Measurements from ENCODE around the gene SSB. TPM values are rescaled to one million over a fixed set of nuclear protein-coding genes. Genes with fewer than 3 reads are reported as not detected.
"Not testable (repeated sequence)": the region's sequence is repeated elsewhere in the genome, so short reads cannot be mapped to it uniquely, and the experiment has no call there.

Gene SSB
- total RNA-seq: 100 to 1,000 TPM in 1 of 2 donors, 10 to 100 TPM in 1; 66.8 to 105 TPM

DNA sequence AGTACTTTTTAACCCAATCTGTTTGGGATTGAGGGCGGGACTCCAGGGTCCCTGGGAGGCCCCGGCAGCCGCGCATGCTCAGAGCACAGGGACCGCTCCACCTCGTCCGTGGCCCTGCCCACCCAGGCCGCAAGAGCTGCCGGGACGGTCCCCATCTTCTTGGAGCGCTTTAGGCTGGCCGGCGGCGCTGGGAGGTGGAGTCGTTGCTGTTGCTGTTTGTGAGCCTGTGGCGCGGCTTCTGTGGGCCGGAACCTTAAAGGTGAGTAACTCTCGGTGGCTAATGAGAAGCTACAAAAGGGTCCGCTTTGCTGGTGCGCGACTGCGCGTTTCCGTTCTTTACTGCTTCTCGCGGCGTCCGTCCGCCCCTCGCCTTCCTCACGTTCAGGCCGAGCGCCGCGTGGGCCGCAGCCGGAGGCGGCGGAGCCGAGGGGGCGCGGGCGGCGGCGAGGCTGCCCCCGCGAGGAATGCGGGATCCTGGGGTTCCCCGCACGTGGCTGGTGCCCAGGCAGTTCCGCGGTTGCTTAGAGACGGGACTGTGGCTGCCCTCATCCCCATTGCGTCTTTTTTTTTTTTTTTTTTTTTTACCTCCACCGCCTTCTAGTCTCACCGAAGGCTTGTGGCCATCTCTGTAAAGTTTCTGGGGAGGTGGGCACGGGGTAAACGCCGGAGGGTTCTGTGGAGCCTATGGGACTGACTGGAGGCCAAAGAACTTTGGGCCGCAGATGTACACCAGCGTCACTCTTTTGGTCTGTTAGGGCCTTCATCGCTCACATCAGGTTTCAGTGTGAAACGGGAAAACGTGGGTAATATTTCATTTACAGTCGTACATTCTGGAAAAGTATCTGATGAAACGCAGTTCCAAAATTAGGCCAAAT is at the start of gene SSB:
Gene SSB (plus strand): TSS at position 154 of the 875 bp plus-strand sequence. CDS start 2,090 bp downstream, outside the sequence.
- Mint-ChIP-seq H3K9me3 (no peaks in the 10 kb centered on the region), H3K4me3 (peak within 1 kb of the TSS; percentile 92), H3K27me3 (peaks cover 0 to 8% of the 10 kb centered on the region in 2 donors), H3K4me1 (ENCODE audit: low read depth in 2 of 2) (peaks cover 8 to 12% of the 10 kb centered on the region in 2 donors), H3K36me3 (no peaks in the 10 kb centered on the region), H3K27ac (peak within 1 kb of the TSS; percentile 86 to 87)
- ATAC-seq (peak; percentile 99), DNase-seq (ENCODE audit: low spot score) (peak; percentile 96)

DNA sequence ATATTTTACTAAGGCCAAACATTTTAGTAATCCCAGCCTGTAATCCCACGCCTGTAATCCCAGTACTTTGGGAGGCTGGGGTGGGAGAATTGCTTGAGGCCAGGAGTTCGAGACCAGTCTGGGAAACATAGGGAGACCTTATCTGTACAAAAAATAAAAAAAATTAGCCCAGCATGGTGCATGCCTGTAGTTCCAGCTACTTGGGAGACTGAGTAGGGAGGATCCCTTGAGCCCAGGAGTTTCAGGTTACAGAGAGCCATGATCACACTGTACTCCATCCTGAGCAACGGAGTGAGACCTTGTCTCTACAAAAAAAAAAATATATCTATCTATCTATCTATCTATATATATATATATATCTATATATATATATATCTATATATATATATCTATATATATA is 45.9 kb upstream of the SSB start:
- H3K4me3 Mint-ChIP-seq: no peak overlapping the region
- peaks cover 0 to 2% of the 10 kb centered on the region in 2 donors for H3K27me3 Mint-ChIP-seq
- H3K9me3 Mint-ChIP-seq: no peaks in the 10 kb centered on the region
- H3K4me1 Mint-ChIP-seq (ENCODE audit: low read depth in 2 of 2): no peaks in the 10 kb centered on the region
- no peak for ATAC-seq
- H3K36me3 Mint-ChIP-seq: no peaks in the 10 kb centered on the region
- DNase-seq (ENCODE audit: low spot score): no peak
- no peak overlapping the region for H3K27ac Mint-ChIP-seq

DNA sequence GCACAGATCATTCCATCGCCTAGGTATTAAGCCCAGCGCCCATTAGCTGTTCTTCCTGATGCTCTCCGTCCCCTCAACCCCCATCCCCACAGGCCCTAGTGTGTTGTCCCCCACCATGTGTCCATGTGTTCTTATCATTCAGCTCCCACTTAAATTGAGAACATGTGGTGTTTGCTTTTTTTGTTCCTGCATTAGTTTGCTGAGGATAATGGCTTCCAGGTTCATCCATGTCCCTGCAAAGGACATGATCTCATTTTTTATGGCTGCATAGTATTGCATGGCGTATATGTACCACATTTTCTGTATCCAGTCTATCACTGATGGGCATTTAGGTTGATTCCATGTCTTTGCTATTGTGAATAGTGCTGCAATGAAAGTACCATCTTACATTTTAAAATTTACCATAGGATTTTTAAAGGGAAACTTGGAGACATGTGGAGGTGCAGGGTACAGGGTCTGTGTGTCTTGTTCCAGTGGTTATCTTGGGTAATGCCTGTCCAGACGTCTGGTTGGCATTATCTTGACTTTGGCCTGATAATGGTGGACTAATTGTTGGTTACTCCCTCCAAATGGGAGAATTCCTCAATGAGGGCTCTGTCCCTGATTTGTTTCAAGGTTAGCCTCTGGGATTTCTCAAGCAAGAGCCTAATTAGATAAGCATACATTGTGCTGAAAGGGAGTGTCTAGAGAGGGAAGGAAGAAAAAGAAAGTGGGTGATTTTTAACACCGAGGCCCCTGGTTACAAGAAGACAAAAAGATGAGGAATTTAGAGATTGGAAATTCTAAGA is 43.4 kb upstream of the SSB start:
- H3K27me3 Mint-ChIP-seq: peaks cover 2% of the 10 kb centered on the region in 2 donors
- H3K4me3 Mint-ChIP-seq: no peak overlapping the region
- no peaks in the 10 kb centered on the region for H3K9me3 Mint-ChIP-seq
- ATAC-seq (no peak), DNase-seq (ENCODE audit: low spot score) (no peak)
- H3K27ac Mint-ChIP-seq: no peak overlapping the region
- no peaks in the 10 kb centered on the region for H3K36me3 Mint-ChIP-seq
- peaks cover 0 to under 1% of the 10 kb centered on the region in 2 donors for H3K4me1 Mint-ChIP-seq (ENCODE audit: low read depth in 2 of 2)

DNA sequence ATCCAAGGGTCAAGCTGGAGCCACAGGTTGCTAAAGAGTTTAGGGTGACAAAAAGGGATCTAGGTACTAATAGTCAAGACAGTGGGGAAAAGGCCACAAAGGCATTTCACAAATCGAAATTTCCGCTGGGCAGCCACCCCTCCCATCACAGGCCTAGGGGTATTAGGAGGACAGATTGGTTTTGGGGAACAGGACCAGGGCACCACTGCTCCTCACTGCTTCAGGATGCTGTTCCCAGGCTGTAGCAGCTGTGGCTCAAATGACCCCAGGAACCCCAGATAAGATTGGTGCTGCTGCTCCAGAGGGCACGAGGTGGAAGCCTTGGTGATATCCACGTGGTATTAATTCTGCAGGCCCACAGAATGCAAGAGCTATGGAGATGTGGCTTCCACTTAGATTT is 42.3 kb upstream of the SSB start:
- H3K27ac Mint-ChIP-seq: no peak overlapping the region
- H3K4me1 Mint-ChIP-seq (ENCODE audit: low read depth in 2 of 2): peaks cover 0 to 3% of the 10 kb centered on the region in 2 donors
- no peak overlapping the region for H3K4me3 Mint-ChIP-seq
- no peaks in the 10 kb centered on the region for H3K9me3 Mint-ChIP-seq
- ATAC-seq (no peak), DNase-seq (ENCODE audit: low spot score) (no peak)
- peaks cover 2 to 4% of the 10 kb centered on the region in 2 donors for H3K27me3 Mint-ChIP-seq
- H3K36me3 Mint-ChIP-seq: no peaks in the 10 kb centered on the region

DNA sequence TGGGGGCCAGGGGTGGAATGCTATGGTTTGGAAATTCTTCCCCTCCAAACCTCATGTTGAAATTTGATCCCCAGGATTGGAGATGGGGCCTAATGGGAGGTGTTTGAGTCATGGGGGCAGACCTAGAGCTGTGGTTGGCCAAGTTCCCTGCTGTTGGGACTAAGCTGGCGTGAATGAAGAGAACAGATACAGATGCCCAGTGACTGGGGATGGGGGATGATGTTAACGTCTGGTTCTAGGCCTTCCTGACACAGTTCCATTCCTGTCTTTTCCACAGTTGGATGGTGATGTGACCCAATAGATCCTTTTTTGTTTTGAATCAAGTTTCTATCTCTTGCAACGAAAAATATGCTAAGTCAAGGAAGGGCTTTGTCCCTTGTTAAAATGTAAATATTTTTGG is 41.3 kb upstream of the SSB start:
- H3K36me3 Mint-ChIP-seq: no peaks in the 10 kb centered on the region
- H3K27ac Mint-ChIP-seq: no peak overlapping the region
- peaks cover 10% of the 10 kb centered on the region in 2 donors for H3K4me1 Mint-ChIP-seq (ENCODE audit: low read depth in 2 of 2)
- no peak overlapping the region for H3K4me3 Mint-ChIP-seq
- no peak for DNase-seq (ENCODE audit: low spot score)
- no peak for ATAC-seq
- no peaks in the 10 kb centered on the region for H3K9me3 Mint-ChIP-seq
- peaks cover 2 to 4% of the 10 kb centered on the region in 2 donors for H3K27me3 Mint-ChIP-seq

DNA sequence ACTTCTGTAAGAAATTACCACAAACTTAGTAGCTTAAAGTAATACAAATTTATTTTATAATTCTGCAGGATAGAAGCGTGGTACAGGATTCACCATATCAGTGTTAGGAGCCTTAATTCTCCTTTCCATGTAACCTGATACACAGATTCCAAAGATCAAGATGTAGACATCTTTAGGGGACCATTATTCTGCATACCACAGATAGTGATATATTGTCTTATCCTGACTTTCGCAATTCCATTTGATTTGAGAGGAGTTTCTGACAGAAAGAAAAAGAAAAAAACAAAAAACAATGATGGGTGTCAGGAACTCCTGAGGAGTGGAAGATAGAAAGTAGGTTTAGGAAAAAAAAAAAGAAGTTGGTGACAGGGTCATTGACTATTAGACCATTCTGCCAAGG is 40.9 kb upstream of the SSB start:
- H3K27ac Mint-ChIP-seq: no peak overlapping the region
- no peaks in the 10 kb centered on the region for H3K36me3 Mint-ChIP-seq
- no peak for ATAC-seq
- DNase-seq (ENCODE audit: low spot score): no peak
- H3K27me3 Mint-ChIP-seq: peaks cover 2 to 4% of the 10 kb centered on the region in 2 donors
- no peaks in the 10 kb centered on the region for H3K9me3 Mint-ChIP-seq
- peaks cover 12% of the 10 kb centered on the region in 2 donors for H3K4me1 Mint-ChIP-seq (ENCODE audit: low read depth in 2 of 2)
- H3K4me3 Mint-ChIP-seq: no peak overlapping the region

DNA sequence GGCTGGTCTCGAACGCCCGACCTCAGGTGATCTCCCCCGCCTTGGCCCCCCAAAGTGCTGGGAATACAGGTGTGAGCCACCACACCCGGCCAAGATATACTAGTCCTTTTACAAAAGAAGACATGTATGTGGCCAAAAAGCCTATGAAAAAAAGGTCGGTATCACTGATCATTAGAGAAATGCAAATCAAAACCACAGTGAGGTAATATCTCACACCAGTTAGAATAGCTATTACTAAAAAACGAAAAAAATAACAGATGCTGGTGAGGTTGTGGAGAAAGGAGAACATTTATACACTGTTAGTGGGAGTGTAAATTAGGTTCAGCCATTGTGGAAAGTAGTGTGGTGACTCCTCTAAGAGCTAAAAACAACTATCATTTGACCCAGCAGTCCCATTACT is 38.7 kb upstream of the SSB start:
- Mint-ChIP-seq H3K9me3 (no peaks in the 10 kb centered on the region), H3K27me3 (peaks cover 2 to 4% of the 10 kb centered on the region in 2 donors), H3K4me3 (no peak overlapping the region), H3K4me1 (ENCODE audit: low read depth in 2 of 2) (peaks cover 12% of the 10 kb centered on the region in 2 donors), H3K27ac (no peak overlapping the region), H3K36me3 (no peaks in the 10 kb centered on the region)
- DNase-seq (ENCODE audit: low spot score): no peak
- ATAC-seq: no peak

DNA sequence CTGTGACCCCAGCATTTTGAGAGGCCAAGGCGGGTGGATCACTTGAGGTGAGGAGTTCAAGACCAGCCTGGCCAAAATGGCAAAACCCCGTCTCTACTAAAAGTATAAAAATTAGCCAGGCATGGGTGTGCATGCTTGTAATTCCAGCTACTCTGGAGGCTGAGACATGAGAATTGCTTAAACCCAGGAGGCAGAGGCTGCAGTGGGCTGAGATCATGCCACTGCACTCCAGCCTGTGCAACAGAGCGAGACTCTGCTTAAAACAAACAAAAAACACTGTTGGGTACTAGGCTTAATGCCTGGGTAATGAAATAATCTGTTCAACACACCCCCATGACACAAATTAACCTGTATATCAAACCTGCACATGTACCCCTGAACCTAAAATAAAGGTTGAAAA is 37.9 kb upstream of the SSB start:
- peaks cover 12% of the 10 kb centered on the region in 2 donors for H3K4me1 Mint-ChIP-seq (ENCODE audit: low read depth in 2 of 2)
- H3K27me3 Mint-ChIP-seq; H3K27ac Mint-ChIP-seq; H3K36me3 Mint-ChIP-seq; H3K4me3 Mint-ChIP-seq; H3K9me3 Mint-ChIP-seq; DNase-seq (ENCODE audit: low spot score); ATAC-seq: not testable (repeated sequence)

DNA sequence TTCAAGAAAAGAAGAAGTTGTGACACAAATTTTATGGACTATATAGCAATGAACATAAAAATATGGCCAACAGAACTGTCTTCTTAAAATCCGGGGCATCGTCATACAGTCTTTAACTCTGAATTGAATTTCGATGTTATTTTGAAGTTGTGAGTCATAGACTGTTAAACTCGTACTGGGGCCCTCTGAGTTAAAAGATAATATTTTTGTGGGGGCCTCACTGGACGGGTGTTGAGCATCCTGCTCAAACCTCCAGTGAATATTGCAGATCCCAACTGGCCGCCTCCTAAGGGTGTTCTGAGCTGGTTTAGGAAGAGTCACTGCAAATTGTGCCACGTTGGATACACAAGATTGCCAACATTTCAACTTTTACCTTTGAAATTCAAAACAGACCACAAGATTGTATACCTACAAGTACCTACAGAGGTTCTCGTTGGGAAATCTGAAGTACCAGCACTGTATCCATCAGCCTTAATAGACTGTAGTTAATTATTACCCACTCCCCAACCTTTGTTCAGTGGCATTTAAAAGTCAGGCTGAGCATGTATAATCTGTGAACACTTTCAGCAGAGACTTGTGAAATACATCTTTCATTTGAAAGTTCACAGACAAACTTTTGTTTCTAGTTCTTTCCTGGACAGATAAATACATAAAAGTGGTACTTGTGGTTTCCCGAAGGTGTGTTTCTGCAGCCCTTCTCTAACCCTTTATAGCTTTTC is 37.3 kb upstream of the SSB start:
- no peak for DNase-seq (ENCODE audit: low spot score)
- peak in 1 of 2 donors; percentile 44 for ATAC-seq
- H3K27ac Mint-ChIP-seq: no peak overlapping the region
- H3K36me3 Mint-ChIP-seq: no peaks in the 10 kb centered on the region
- H3K27me3 Mint-ChIP-seq: peaks cover 0 to 4% of the 10 kb centered on the region in 2 donors
- H3K9me3 Mint-ChIP-seq: no peaks in the 10 kb centered on the region
- peaks cover 12% of the 10 kb centered on the region in 2 donors for H3K4me1 Mint-ChIP-seq (ENCODE audit: low read depth in 2 of 2)
- H3K4me3 Mint-ChIP-seq: no peak overlapping the region

DNA sequence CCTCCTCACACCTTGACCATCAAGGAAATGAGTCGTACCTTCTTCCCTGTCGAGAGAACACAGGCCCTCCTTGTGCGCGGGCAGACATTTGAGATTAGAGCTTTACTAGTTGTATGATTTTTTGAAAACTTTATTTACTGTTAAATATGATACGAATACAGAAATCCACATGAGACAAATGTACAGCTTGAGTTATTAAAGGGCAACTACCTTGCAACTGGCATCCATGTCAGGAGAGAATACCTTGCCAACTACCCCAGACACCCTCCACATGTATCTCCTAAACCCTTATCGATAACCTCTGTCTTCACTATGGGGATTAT is 36.7 kb upstream of the SSB start:
- ATAC-seq (no peak), DNase-seq (ENCODE audit: low spot score) (no peak)
- no peak overlapping the region for H3K4me3 Mint-ChIP-seq
- no peaks in the 10 kb centered on the region for H3K9me3 Mint-ChIP-seq
- no peak overlapping the region for H3K27ac Mint-ChIP-seq
- no peaks in the 10 kb centered on the region for H3K36me3 Mint-ChIP-seq
- H3K4me1 Mint-ChIP-seq (ENCODE audit: low read depth in 2 of 2): peaks cover 12 to 17% of the 10 kb centered on the region in 2 donors
- peaks cover 0 to 4% of the 10 kb centered on the region in 2 donors for H3K27me3 Mint-ChIP-seq

DNA sequence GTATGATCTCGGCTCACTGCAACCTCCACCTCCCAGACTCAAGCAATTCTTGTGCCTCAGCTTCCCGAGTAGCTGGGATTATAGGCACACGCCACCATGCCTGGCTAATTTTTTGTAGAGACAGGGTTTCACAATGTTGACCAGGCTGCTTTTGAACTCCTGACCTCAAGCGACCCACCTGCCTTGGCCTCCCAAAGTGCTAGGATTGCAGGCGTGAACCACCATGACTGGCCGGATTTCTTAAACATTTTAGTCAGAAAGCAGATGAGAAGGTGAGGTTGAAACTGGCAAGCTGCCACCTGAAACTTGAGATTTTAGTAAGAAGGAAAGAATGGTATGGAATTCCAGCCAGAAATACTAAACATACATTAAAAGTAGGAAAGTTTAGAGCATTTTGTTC is 33.1 kb upstream of the SSB start:
- Mint-ChIP-seq H3K27ac (no peak overlapping the region), H3K36me3 (no peaks in the 10 kb centered on the region), H3K27me3 (peaks cover 0 to under 1% of the 10 kb centered on the region in 2 donors), H3K4me1 (ENCODE audit: low read depth in 2 of 2) (peaks cover 18 to 24% of the 10 kb centered on the region in 2 donors), H3K9me3 (no peaks in the 10 kb centered on the region), H3K4me3 (no peak overlapping the region)
- no peak for ATAC-seq
- DNase-seq (ENCODE audit: low spot score): no peak

DNA sequence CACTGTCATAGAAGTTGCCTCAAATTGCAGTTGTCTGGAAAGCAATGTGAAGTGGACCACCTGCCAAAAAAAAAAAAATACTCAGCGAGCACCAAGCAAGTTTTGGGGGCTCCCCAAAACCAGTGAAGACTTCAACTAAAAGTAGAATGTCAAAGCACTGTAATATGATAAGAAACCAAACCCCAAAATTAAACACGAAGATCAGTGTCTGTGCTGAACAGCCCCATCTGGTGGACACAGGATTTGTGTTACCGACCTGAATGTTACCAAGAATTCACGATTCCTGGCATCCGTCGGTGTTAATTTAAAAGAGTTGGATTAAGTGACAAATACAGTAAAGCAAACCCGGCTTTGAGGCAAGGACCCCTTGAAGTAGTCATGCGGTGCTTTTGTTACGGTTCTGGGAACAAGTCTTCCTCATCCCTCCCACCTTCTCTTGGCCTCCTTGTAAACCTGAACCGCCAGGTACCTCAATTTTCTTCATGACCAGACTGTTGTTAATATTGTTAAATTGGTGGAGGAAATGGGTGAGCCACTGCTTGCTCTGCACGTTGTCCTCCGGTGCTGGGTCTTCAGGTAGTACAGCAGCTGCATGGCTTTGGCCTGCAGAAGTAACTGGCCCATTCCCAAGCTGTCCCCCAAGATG is 31.3 kb upstream of the SSB start:
- Mint-ChIP-seq H3K27ac (no peak overlapping the region), H3K9me3 (no peaks in the 10 kb centered on the region), H3K4me3 (peak overlapping the region; percentile 8), H3K27me3 (no peaks in the 10 kb centered on the region), H3K36me3 (no peaks in the 10 kb centered on the region), H3K4me1 (ENCODE audit: low read depth in 2 of 2) (peaks cover 11 to 14% of the 10 kb centered on the region in 2 donors)
- ATAC-seq (no peak), DNase-seq (ENCODE audit: low spot score) (no peak)

DNA sequence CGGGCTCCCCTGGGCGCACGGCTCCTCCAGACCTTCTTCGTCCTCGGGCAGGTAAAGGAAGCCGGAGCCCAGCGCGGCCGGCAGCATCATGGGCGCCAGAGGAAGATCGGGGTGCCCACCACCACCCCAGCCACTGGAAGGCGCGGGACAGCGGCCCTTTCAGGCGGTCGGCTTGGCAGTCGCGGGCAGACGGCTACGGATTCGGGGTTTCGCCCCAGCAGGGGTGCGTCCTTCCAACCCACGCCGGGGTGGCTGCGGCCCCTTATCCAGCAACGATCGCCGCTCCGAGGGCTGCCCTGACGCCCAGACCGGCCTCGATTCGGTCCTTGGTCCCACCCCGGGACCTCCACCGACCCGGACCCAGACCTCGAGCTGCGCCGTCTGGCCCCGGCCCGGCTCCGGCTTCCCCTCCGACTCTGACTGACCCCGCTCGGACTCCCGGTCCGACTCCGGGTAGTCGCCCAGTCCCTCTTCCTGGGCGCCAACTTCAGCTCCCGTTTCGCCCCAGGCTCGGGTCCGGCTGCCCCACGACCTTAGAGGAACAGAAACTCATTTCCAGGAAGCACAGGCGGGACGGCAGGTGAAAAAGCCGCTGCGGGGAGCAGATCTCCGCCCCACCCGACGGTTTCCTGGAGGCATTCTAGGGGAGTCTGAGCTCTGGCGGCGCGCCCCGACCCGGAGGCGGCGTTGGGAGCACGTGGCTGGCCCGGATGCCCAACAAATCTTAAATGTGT is 30.2 kb upstream of the SSB start:
- H3K4me1 Mint-ChIP-seq (ENCODE audit: low read depth in 2 of 2): peaks cover 9 to 12% of the 10 kb centered on the region in 2 donors
- DNase-seq (ENCODE audit: low spot score) (no peak), ATAC-seq (peak; percentile 59 to 71)
- no peaks in the 10 kb centered on the region for H3K27me3 Mint-ChIP-seq
- H3K4me3 Mint-ChIP-seq: peak overlapping the region; percentile 61
- H3K9me3 Mint-ChIP-seq: no peaks in the 10 kb centered on the region
- H3K27ac Mint-ChIP-seq: no peak overlapping the region
- H3K36me3 Mint-ChIP-seq: no peaks in the 10 kb centered on the region

All from natural killer cell treated with Interleukin-12 subunit alpha and Interleukin-12 subunit beta and Interleukin-15 and Interleukin-18, amount 100 ng/mL, for 72 hours (primary cell).